ENCODE measurements around the gene BORCS5. TPM values are rescaled to one million over a fixed set of nuclear protein-coding genes. Genes with fewer than 3 reads are reported as not detected.
"Not testable (repeated sequence)": the region's sequence is repeated elsewhere in the genome, so short reads cannot be mapped to it uniquely, and the experiment has no call there.

The BORCS5 gene
- 13.1 TPM for polyA plus RNA-seq (2012; ENCODE audit: insufficient read depth, insufficient read length)

DNA sequence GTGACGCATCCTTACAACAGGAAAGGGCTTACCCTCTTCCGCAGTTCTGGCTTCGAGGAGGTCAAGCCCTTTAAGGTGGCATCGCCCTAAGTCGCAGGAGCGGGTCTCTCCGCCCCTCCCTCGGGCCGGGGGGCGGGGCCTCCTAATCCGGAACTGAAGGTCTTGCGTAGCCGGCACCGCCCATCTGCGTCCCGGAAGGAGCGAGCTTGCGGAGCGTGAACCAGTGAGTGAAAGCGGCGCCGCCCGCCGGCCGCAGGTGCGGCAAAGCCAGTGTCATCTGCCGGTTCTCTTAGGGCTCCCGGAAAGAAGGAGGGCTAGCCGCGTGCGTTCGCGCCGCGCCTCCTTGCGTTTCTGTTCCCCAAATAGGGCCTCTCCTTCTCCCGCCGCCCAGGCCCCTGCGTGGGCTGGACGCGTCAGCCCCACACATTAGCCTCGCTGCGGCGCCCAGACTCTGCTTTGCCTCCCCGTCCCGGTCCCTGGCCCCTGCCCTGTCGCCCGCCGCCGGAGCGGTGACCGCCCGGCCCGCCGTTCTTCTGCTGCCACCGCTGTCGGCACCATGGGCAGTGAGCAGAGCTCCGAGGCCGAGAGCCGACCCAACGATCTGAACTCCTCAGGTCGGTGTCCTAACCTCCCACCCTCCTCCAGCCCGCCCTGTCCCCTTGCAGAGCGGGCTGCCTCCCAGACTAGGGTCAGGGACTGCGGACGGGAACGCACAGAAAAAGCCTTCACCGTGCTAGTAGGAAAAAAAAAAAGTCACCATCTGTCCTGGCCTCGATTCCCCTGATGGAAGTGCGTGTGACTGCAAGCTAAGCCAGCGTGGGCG, at the start of gene BORCS5:
BORCS5 (plus strand) TSS at position 183 of the 823 bp plus-strand sequence; CDS start at position 557, 374 bp downstream.
- H3K4me3 ChIP-seq (ENCODE audit: low read length): peak within 1 kb of the TSS; percentile 89
- DNase-seq (ENCODE audit: low read depth, low spot score): peak; percentile 96

DNA sequence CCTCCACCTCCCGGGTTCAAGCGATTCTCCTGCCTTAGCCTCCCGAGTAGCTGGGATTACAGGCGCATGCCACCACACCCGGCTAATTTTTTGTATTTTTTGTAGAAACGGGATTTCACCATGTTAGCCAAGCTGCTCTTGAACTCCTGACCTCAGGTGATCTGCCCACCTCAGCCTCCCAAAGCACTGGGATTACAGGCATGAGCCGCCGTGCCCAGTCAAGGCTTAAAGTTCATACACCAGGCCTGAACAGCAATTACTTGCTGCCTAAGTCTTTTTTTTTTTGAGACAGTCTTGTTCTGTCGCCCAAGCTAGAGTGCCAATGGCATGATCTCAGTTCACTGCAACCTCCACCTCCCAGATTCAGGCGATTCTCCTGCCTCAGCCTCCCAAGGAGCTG, 46.2 kb upstream of the BORCS5 start:
- DNase-seq (ENCODE audit: low read depth, low spot score): not testable (repeated sequence)

GRCh38 chr12:12315838-12316237, 41.0 kb upstream of the BORCS5 start:
- H3K4me3 ChIP-seq (ENCODE audit: low read length): no peak overlapping the region

More for the DNA sequence above, 46.2 kb upstream of the BORCS5 start:
- not testable (repeated sequence) for H3K4me3 ChIP-seq (ENCODE audit: low read length)

DNA sequence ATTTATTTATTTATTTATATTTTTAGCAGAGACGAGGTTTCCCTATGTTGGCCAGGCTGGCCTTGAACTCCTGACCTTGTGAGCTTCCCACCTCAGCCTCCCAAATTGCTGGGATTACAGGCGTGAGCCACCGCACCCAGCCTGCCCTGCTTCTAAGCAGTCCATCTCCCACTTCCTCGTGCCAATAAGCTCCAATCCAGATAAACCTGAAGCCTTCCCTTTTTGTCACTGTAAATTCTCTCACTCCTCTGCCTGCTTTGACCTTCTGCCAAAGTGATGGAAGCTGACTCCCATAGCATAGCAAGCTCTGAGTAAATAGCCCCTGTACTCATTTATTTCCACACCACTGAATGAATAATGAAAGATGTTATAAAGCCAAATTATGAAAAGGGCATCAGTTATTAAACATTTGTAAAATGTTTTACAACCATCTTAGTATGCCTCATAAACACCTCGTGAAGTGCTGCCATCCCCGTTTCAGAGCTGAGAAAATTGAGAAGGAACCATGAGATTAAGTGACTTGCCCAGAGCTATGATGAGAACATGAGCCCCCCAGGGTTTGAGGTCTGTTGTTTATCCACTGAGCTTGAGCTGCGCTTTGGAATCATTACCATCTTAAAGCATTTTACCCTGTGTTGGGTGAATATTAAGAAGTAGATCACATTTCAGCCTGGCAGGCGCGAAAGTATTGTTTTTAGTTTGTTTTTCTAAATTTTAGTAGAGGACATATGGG, 37.3 kb upstream of the BORCS5 start:
- no peak overlapping the region for H3K4me3 ChIP-seq (ENCODE audit: low read length)
- DNase-seq (ENCODE audit: low read depth, low spot score): no peak

More at GRCh38 chr12:12315838-12316237, 41.0 kb upstream of the BORCS5 start:
- DNase-seq (ENCODE audit: low read depth, low spot score): no peak

DNA sequence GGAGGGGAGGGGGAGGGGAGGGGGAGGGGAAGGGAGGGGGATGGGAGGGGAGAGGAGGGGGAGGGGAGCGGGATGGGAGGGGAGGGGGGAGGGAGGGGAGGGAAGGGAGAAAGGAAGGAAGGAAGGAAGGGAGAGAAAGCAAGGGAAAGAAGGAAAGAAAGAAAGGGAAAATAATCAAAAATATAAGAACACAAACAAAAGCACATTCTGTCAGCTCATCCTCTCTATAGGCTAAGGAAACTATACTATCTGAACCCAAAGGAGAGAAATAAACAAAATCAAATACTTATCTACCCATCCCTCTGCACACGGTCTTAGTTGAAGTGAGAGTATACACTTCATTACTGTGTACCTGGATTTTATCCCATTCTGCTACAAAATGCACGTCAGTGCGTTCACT, 33.8 kb upstream of the BORCS5 start:
- no peak for DNase-seq (ENCODE audit: low read depth, low spot score)
- H3K4me3 ChIP-seq (ENCODE audit: low read length): no peak overlapping the region

- no peak overlapping the region for H3K4me3 ChIP-seq (ENCODE audit: low read length)
- DNase-seq (ENCODE audit: low read depth, low spot score): no peak
Measured at GRCh38 chr12:12323591-12323990, 33.3 kb upstream of the BORCS5 start.

DNA sequence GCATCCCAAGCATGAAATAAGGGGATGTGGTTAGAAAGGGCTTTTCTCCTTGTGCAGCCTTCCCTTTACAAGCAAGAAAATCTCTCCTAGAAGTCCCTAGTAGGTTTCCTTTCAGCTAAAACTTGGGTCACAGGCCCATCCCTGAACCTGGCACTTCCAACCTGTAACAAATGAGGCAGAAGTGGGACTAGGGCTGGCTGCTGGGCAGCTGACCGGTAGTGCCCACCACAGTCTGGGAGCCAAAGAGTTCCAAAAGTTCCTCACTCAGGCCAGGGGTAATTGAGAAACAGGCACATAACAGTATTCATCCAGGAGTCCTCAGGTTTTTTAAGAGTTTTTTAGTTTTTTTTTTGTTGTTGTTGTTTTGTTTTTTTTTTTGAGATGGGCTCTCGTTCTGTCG, 30.6 kb upstream of the BORCS5 start:
- H3K4me3 ChIP-seq (ENCODE audit: low read length): no peak overlapping the region
- DNase-seq (ENCODE audit: low read depth, low spot score): no peak

DNA sequence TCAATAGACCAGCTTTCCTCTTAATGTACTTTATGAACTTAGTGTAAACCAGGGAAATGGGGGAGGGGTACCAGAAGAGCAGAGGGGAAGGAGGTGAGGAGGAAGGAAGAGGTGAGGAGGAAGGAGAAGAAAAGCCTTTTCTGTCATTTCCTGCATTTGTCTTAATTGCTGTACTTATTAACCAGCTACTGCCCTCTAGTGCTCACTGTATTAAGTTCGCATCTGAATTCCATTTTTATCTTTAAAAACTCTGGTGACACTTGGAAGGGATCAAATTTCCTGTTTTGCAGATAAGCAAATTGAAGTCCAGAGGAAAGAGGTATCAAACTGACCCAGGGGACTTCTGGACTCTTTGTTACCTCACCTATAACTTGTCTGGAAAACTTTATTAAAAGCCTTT, 29.1 kb upstream of the BORCS5 start:
- no peak overlapping the region for H3K4me3 ChIP-seq (ENCODE audit: low read length)
- DNase-seq (ENCODE audit: low read depth, low spot score): peak; percentile 83

DNA sequence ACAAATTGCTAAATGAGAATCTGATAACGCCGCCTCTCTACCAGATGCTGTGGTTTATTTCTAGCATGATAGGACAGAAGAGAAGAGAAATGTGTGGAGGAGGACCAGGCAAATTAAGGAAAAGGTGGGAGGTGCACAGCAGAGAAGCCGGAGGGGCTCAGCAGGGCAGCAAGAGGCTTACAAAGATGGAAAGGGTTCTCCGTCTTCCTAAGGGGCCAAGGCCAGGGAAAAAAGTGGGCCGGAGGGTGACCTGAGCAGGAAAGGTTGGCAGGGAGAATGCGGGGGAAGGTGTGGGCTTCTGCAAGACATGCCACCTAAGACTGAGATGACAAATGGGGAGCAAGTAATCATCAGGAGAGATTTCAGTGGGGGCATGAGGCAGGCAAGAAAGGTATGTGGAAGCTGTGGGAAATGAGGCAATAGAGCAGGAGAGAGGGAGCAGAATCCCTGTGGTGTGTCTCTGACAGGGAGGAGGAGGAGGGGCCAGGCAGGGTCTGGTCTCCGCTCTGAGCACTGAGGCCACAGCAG, 25.6 kb upstream of the BORCS5 start:
- DNase-seq (ENCODE audit: low read depth, low spot score): no peak
- H3K4me3 ChIP-seq (ENCODE audit: low read length): no peak overlapping the region

GRCh38 chr12:12331896-12332295, 25.0 kb upstream of the BORCS5 start:
- H3K4me3 ChIP-seq (ENCODE audit: low read length): no peak overlapping the region
- DNase-seq (ENCODE audit: low read depth, low spot score): no peak

- no peak overlapping the region for H3K4me3 ChIP-seq (ENCODE audit: low read length)
- DNase-seq (ENCODE audit: low read depth, low spot score): no peak
Measured at GRCh38 chr12:12333407-12334366, 23.2 kb upstream of the BORCS5 start.

- no peak overlapping the region for H3K4me3 ChIP-seq (ENCODE audit: low read length)
- DNase-seq (ENCODE audit: low read depth, low spot score): peak; percentile 55
Measured at GRCh38 chr12:12334367-12335040, 22.4 kb upstream of the BORCS5 start.

DNA sequence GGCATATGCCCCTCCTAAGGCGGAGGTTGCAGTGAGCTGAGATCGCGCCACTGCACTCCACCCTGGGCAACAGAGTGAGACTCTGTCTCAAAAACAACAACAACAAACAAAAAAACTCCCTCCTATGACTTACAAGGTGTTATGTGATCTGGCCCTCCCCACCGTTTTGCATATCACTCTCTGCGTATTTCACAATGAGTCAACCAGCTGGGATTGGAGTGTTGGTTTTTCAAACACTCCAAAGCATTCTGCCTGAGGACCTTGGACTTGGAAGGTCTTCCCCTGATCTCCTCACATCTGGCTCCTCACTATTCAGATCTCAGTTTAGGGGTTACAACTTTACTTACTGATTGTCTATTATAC, 20.8 kb upstream of the BORCS5 start:
- DNase-seq (ENCODE audit: low read depth, low spot score): no peak
- H3K4me3 ChIP-seq (ENCODE audit: low read length): no peak overlapping the region

GRCh38 chr12:12336511-12336910, 20.4 kb upstream of the BORCS5 start:
- no peak overlapping the region for H3K4me3 ChIP-seq (ENCODE audit: low read length)
- DNase-seq (ENCODE audit: low read depth, low spot score): no peak

DNA sequence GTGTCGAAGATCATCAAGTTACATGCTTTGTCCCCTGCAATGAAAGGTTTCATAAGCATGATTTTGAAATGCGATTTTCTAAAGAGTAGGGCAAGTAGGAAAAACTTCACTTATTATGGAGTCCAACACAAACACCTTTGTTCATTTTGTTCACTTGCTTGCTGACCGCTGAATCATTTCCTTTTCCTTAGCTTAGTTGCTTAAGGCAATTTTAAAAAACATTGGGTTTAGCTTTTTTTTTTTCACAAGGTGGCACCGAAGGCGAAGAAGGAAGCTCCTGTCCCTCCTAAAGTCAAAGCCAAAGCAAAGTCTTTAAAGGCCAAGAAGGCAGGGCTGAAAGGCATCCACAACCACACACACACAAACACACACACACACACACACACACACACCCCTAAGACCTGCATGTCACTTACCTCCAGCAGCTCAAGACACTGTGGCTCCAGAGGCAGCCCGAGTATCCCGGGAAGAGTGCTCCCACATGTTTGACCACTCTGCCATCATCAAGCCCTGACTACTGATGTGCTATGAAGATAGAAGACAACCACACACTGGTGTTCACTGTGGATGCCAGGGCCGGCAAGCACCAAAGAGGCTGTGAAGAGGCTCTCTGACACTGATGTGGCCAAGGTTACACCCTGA, 18.2 kb upstream of the BORCS5 start:
- H3K4me3 ChIP-seq (ENCODE audit: low read length): no peak overlapping the region
- no peak for DNase-seq (ENCODE audit: low read depth, low spot score)

DNA sequence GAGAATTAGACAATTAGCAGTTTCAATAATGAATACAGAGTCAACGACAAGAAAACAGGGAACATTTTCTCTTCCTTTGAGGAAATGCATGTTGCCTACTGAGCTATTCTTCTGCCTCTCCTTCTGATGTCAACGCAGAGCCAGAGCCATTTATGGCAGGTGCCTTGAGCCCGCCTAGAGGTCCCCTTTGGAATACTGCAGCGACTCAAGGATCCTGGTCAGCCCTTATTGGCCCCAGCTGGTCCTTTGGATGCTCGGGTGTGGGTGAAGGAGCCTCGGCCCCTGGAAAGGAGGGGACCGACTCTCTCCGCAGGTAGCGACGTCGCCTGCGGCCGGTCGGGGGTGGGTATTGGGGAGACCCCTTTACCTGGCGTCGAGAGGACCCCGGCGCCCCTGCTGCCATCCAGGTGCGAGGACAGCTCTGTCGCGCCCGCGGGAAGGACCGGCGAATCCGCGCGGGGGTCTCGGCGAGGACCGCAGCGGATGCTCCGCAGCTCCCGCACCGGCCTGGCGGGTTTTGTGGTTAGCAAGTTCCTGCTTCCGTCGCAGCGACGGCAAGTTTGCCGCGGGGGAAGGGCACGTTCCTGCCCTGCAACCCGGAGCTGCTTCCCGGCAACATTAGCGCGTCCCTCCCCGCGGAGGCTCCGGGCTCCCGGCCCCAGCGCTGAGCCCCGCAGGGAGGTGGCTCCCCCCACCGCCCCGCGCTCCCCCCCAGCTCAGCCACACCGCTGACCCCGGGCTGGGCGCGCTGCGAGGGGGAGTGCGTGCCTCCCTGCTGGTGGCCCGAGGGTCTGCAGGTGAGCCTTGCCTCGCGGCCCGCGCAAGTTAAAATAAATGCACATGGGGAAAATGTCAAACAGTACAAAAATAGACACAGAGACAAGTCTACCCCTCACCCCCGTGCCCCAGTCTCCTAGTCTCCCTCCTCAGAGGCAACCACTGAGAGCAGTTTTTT, 6.9 kb upstream of the BORCS5 start, which contains the start of gene MANSC1:
MANSC1 (minus strand) TSS at position 532 of the 955 bp plus-strand sequence. CDS start 6,928 bp downstream, outside the sequence.
- peak within 1 kb of the TSS; percentile 56 for H3K4me3 ChIP-seq (ENCODE audit: low read length)
- DNase-seq (ENCODE audit: low read depth, low spot score): peak; percentile 76

All from Jurkat, Clone E6-1 (cell line).